ENCODE results near the gene GP5. TPM values are rescaled to one million over a fixed set of nuclear protein-coding genes. Genes with fewer than 3 reads are reported as not detected.
A peak's percentile ranks its signal among the peaks of the same experiment; 100 is the strongest.

The GP5 gene
- total RNA-seq, 1 experiment from 2014 or later: not detected

- H3K27ac ChIP-seq: no peak overlapping the region
- no peak overlapping the region for H2AFZ ChIP-seq
- H3K9me3 ChIP-seq (ENCODE audit: insufficient read depth, low read depth): no peaks in the 10 kb centered on the region
- ChIA-PET CTCF (no interaction called here), POLR2A (ENCODE audit: unreplicated experiment) (interaction anchor here (0.6 kb wide), 1 partner anchor 231 kb away, joined by 5 read pairs; no protein-coding TSS in a partner anchor)
- no peak overlapping the region for H3K4me2 ChIP-seq
- TF ChIP-seq EZH2 (IDR thresholded peaks at IDR 0.05; ENCODE audit: low read depth) (no peak), CTCF (conservative IDR thresholded peaks at IDR 0.05) (no peak)
- H4K20me1 ChIP-seq (ENCODE audit: insufficient read depth): no peaks in the 10 kb centered on the region
- H3K27me3 ChIP-seq (ENCODE audit: insufficient read depth, low read depth): peaks cover 47% of the 10 kb centered on the region
- no TSS peak for BruUV-seq (replicated peaks)
- H3F3A ChIP-seq (ENCODE audit: insufficient read depth, low read depth): no peaks in the 10 kb centered on the region; the same call in 1 of the 2 replicates
- no peaks in the 10 kb centered on the region for H3K4me1 ChIP-seq (replicated peaks; ENCODE audit: insufficient read depth)
- H3K79me2 ChIP-seq (ENCODE audit: low read depth): no peaks in the 10 kb centered on the region
- no peak overlapping the region for H3K4me3 ChIP-seq
- no peak for DNase-seq
- intact Hi-C loops (cut with micrococcal nuclease; ENCODE audit: unreplicated experiment): no loop called here
- H3K9me2 ChIP-seq (ENCODE audit: insufficient read depth): no peaks in the 10 kb centered on the region
- H3K36me3 ChIP-seq (ENCODE audit: low read depth): no peaks in the 10 kb centered on the region
These were observed 26.0 kb downstream of the GP5 start for GRCh38 chr3:194373028-194373427.

- TF ChIP-seq EZH2 (IDR thresholded peaks at IDR 0.05; ENCODE audit: low read depth) (no peak), CTCF (conservative IDR thresholded peaks at IDR 0.05) (no peak)
- Histone ChIP-seq H3K4me3 (no peak overlapping the region), H3K9me2 (ENCODE audit: insufficient read depth) (no peaks in the 10 kb centered on the region), H3K27me3 (ENCODE audit: insufficient read depth, low read depth) (peaks cover 55% of the 10 kb centered on the region), H4K20me1 (ENCODE audit: insufficient read depth) (no peaks in the 10 kb centered on the region), H3K79me2 (ENCODE audit: low read depth) (no peaks in the 10 kb centered on the region), H2AFZ (no peak overlapping the region), H3F3A (ENCODE audit: insufficient read depth, low read depth) (no peaks in the 10 kb centered on the region; the same call in 1 of the 2 replicates), H3K4me2 (no peak overlapping the region), H3K4me1 (replicated peaks; ENCODE audit: insufficient read depth) (no peaks in the 10 kb centered on the region), H3K27ac (no peak overlapping the region), H3K36me3 (ENCODE audit: low read depth) (no peaks in the 10 kb centered on the region), H3K9me3 (ENCODE audit: insufficient read depth, low read depth) (no peaks in the 10 kb centered on the region)
- peak in 1 of 2 experiments; percentile 22 for DNase-seq
- intact Hi-C loops (cut with micrococcal nuclease; ENCODE audit: unreplicated experiment): no loop called here
- POLR2A ChIA-PET (ENCODE audit: unreplicated experiment): no interaction called here
- CTCF ChIA-PET: no interaction called here
- BruUV-seq (replicated peaks): no TSS peak
These were observed 28.3 kb downstream of the GP5 start for GRCh38 chr3:194370753-194371152.

GRCh38 chr3:194369522-194370279 lies 29.4 kb downstream of the GP5 start, which contains the start of gene LRRC15:
TSS of gene LRRC15 (minus strand) at chr3:194369743. CDS start at chr3:194361043, 8,700 bp downstream.
- peak; percentile 63 to 64 for DNase-seq
- no TSS peak for BruUV-seq (replicated peaks)
- intact Hi-C loops (cut with micrococcal nuclease; ENCODE audit: unreplicated experiment): no loop called here

More at GRCh38 chr3:194369522-194370279, 29.4 kb downstream of the GP5 start, which contains the start of gene LRRC15:
- Histone ChIP-seq H3K27ac (no peak within 1 kb of the TSS), H3K9me2 (ENCODE audit: insufficient read depth) (no peaks in the 10 kb centered on the region), H4K20me1 (ENCODE audit: insufficient read depth) (no peaks in the 10 kb centered on the region), H3K4me2 (peak within 1 kb of the TSS; percentile 24; the same call in 1 of the 2 replicates), H3K9me3 (ENCODE audit: insufficient read depth, low read depth) (no peaks in the 10 kb centered on the region), H3K27me3 (ENCODE audit: insufficient read depth, low read depth) (peaks cover 59% of the 10 kb centered on the region), H3F3A (ENCODE audit: insufficient read depth, low read depth) (no peaks in the 10 kb centered on the region; the same call in 1 of the 2 replicates), H3K4me3 (no peak within 1 kb of the TSS), H3K36me3 (ENCODE audit: low read depth) (no peaks in the 10 kb centered on the region), H3K79me2 (ENCODE audit: low read depth) (no peaks in the 10 kb centered on the region), H3K4me1 (replicated peaks; ENCODE audit: insufficient read depth) (no peaks in the 10 kb centered on the region), H2AFZ (no peak within 1 kb of the TSS)
- CTCF ChIA-PET: interaction anchor here (0.7 kb wide), 1 partner anchor 124 kb away, joined by 3 read pairs; no protein-coding TSS in a partner anchor
- POLR2A ChIA-PET (ENCODE audit: unreplicated experiment): interaction anchor here (0.6 kb wide), 1 partner anchor 902 kb away, joined by 7 read pairs; the partner anchor contains the start of gene XXYLT1
- TF ChIP-seq CTCF (conservative IDR thresholded peaks at IDR 0.05) (no peak), EZH2 (IDR thresholded peaks at IDR 0.05; ENCODE audit: low read depth) (no peak)
